HG03159 (cell line): ENCODE measurements around the gene B4GALT1.

Source experiments
- ATAC-seq: cut with Tn5 transposase; IDR thresholded peaks from one replicate; pipeline ENCODE4 v1.9.1; 2021; ENCODE audit warnings: mild to moderate bottlenecking, moderate library complexity; ENCODE audit not compliant: unreplicated experiment

Gene B4GALT1

GRCh38 chr9:33142535-33142934, 24.6 kb downstream of the B4GALT1 start:
- no peak for ATAC-seq

GRCh38 chr9:33140401-33141360, 26.5 kb downstream of the B4GALT1 start:
- ATAC-seq, result no peak

- no peak for ATAC-seq
Observed at GRCh38 chr9:33139421-33140228, 27.5 kb downstream of the B4GALT1 start.

DNA sequence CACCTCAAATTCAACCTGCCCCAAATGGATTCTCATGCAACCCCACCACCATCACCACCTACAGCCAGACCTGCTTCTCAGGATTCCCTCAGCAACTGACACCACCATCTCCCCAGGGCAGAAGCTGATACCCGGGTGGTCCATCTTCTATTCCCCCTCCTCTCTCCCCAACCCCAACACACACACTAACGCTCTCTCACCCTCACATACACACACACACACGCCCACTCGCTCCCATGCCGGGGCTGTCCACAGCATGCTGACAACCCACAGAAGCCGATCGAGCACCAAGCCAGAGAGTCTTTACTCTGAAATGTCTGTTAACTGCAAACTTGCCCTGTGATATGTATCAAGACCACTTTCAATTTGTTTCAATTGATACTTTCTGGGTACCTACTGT, 28.4 kb downstream of the B4GALT1 start:
- no peak for ATAC-seq

DNA sequence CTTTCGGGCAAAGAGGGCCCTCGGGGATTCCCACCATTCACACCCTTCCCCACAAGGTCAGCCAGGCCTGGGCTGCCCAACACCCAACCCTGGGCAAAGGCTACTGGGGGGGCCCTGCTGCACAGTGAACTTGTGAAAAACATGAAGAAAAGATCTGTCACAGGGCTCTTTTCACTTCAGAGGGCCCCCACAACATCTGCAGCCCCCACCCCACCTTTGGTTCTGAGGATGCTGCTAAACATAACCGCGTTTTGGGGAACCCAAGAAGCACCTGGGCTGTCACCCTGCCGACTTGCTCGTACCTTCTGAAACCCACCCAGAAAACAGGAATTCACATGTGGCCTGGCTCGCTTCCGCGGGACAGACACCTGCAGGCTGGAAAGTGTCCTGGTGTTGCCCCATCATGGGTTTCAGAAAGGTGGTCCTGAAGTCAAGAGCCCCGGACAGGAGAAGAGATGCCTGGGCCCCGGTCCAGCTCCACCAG, 29.3 kb downstream of the B4GALT1 start:
- no peak for ATAC-seq

- peak; percentile 31 for ATAC-seq
Observed at GRCh38 chr9:33136721-33137670, 30.1 kb downstream of the B4GALT1 start.

DNA sequence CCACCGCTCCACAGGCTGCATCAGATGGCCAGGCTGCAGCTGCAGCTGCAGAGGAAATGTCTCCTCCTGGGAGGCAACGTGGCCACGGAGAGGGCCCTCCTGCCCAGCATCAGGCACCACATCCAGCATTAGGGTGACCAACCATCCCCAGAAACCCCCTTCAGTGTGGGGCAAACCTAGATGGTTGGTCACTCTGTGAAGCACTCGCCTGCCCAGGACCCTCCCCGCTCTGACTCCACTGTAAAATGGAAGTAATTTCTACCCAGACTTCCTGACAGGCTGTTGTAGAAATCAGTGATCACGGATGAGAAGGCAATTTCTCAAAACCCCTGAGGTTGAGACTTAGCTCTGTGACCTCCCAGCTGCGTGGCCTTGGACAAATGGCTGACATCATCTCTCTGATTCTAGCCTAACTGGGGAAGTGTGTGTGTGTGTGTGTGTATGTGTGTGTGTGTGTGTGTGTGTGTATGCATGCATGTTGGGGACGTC, 31.6 kb downstream of the B4GALT1 start:
- no peak for ATAC-seq

GRCh38 chr9:33135031-33135461, 32.1 kb downstream of the B4GALT1 start:
- no peak for ATAC-seq

DNA sequence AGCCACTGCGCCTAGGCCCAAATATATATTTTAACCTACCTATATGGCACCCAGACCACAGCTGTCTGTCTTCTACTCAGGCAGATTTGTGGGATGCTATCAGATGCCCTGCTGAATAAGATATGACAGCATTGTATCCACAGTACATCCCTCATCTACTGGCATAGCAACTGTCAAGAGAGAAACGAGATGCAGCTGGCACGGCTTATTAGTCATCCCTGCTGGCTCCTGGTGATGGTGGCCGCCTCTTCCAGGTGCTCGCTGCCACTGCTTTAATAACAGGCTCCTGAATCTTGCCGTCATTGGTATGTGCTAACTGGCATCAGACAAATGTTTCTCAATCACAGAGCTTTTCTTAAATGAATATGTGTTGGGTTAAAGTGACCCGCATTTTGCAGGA, 34.0 kb downstream of the B4GALT1 start:
- ATAC-seq, result no peak

- no peak for ATAC-seq
Observed at GRCh38 chr9:33131790-33132772, 35.1 kb downstream of the B4GALT1 start.

GRCh38 chr9:33130961-33131789, 36.0 kb downstream of the B4GALT1 start:
- no peak for ATAC-seq

- peak; percentile 62 for ATAC-seq
Observed at GRCh38 chr9:33129886-33130881, 37.0 kb downstream of the B4GALT1 start.

DNA sequence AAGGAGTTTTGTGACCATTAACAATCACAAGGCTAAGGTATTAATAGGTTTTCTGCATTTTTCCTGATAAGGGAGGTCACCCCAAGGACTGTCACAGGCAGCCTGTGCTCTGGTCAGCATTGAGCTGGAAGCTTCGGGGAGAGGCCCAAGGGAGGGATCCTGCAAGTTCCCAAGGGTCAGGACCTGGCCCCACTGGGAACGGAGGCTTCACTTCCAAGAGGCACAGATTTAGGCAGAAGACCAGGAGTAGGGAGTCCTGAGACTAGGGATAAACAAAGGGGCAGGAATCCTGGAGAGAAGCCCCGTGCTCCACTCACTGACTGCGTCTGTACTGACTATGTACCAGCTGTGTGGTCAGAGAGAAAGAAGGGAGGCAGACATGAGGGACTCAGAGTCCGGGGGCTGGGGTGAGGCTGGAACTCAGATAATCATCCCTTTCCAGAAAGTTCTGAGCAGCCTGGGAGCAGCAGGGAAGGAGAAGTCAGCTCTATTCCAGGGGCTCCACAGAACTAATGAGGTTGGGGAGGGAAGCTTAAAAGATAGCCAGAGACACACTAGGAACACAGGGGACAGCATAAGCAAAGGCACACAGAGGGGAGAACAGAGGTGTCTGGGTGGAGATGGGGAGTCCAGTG, 37.8 kb downstream of the B4GALT1 start:
- ATAC-seq, result no peak

DNA sequence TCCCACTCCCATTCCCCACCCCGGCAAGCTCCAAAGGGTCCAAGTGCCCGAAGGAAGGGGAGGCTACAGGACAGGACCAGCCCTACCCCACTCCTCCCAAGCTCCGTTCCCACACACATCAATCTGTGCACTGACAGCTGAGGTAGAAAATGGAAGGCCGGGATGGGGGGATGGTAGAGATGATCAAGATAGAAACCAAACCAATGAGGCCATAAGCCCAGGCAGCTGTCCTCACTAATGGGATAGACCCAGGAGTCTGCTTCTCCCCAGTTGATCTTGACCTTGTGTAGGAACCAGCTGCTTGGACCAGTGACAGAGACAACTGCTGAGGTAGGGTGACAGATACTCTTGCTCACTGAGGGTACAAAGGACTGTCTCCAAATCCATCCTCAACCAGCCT, 38.6 kb downstream of the B4GALT1 start:
- ATAC-seq, result no peak

DNA sequence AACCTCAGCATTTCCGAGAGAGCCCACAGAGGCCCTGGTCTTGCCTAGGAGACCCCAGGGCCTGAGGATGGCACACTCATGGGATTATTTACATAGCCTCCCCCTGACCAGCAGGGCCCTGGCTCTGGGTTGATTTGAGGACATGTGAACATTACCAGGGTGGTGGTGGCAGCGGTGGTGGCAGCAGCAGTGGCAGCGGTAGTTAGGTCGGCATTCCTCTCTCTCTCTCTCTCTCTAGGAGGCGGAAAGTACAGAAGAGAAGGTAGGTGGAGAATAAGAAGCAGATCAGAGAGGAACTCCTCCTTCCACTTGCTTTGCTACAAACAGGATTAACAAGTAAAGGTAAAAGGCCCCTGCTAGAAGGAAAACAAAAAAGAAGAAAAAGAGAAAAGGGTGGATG, 39.3 kb downstream of the B4GALT1 start:
- no peak for ATAC-seq
